Astrocyte (in vitro differentiated cells and primary cell): Measurements from ENCODE around the gene BBX. TPM values are rescaled to one million over a fixed set of nuclear protein-coding genes. Genes with fewer than 3 reads are reported as not detected.

Experiments used
- DNase-seq: peaks from one replicate; pipeline ENCODE4 v3.0.0-alpha.2; 2010; ENCODE audit warnings: low read depth
- FAIRE-seq: peaks from 2 replicates; lab custom pipeline; 2011; peaks lifted over from hg19 to GRCh38; lab: Jason Lieb, UNC
- H2AFZ ChIP-seq: 2 replicates; pipeline ENCODE4 v1.6.0; 2012; ENCODE audit warnings: low read depth, low read length, inconsistent platforms
- H3K27ac ChIP-seq: 2 replicates; pipeline ENCODE4 v1.5.1; 2011; ENCODE audit warnings: low read depth, low read length, inconsistent platforms
- H3K27me3 ChIP-seq: 2 replicates; pipeline ENCODE4 v1.6.0; 2011; ENCODE audit warnings: low read length, inconsistent platforms; ENCODE audit not compliant: insufficient read depth
- H3K36me3 ChIP-seq: 2 replicates; pipeline ENCODE4 v1.5.1; 2011; ENCODE audit warnings: low read length, inconsistent platforms; ENCODE audit not compliant: insufficient read depth
- H3K4me1 ChIP-seq: 2 replicates; pipeline ENCODE4 v1.5.1; 2011; ENCODE audit warnings: low read length, inconsistent platforms; ENCODE audit not compliant: insufficient read depth
- H3K4me2 ChIP-seq: 2 replicates; pipeline ENCODE4 v1.6.0; 2012; ENCODE audit warnings: low read length, inconsistent platforms
- H3K4me3 ChIP-seq: 2 replicates; pipeline ENCODE4 v1.5.1; 2011; ENCODE audit warnings: low read depth, mild to moderate bottlenecking, low read length, inconsistent platforms; ENCODE audit not compliant: insufficient read depth
- H3K79me2 ChIP-seq: 2 replicates; pipeline ENCODE4 v1.6.0; 2012; ENCODE audit warnings: mild to moderate bottlenecking, low read length, inconsistent platforms; ENCODE audit not compliant: insufficient read depth
- H3K9ac ChIP-seq: 2 replicates; pipeline ENCODE4 v1.6.0; 2012; ENCODE audit warnings: mild to moderate bottlenecking, low read length, inconsistent platforms
- H3K9me3 ChIP-seq: 2 replicates; pipeline ENCODE4 v1.5.1; 2012; ENCODE audit warnings: low read depth, mild to moderate bottlenecking, low read length, inconsistent platforms; ENCODE audit not compliant: insufficient read depth
- H4K20me1 ChIP-seq: 2 replicates; pipeline ENCODE4 v1.6.0; 2012; ENCODE audit warnings: low read length, inconsistent platforms; ENCODE audit not compliant: insufficient read depth
- H3K27ac Mint-ChIP-seq: one replicate; pipeline ENCODE4 v1.8.0; 2021; ENCODE audit warnings: mild to moderate bottlenecking, mixed read lengths; ENCODE audit not compliant: unreplicated experiment
- H3K27me3 Mint-ChIP-seq: one replicate; pipeline ENCODE4 v1.8.0; 2021; ENCODE audit warnings: low read depth, mixed read lengths; ENCODE audit not compliant: unreplicated experiment
- H3K36me3 Mint-ChIP-seq: one replicate; pipeline ENCODE4 v1.8.0; 2021; ENCODE audit warnings: low read depth, mixed read lengths; ENCODE audit not compliant: unreplicated experiment
- H3K4me1 Mint-ChIP-seq: one replicate; pipeline ENCODE4 v1.8.0; 2021; ENCODE audit warnings: low read depth, mixed read lengths; ENCODE audit not compliant: unreplicated experiment
- H3K4me3 Mint-ChIP-seq: one replicate; pipeline ENCODE4 v1.8.0; 2021; ENCODE audit warnings: mild to moderate bottlenecking, moderate library complexity, mixed read lengths; ENCODE audit not compliant: unreplicated experiment
- H3K9me3 Mint-ChIP-seq: one replicate; pipeline ENCODE4 v1.8.0; 2021; ENCODE audit warnings: mild to moderate bottlenecking, mixed read lengths; ENCODE audit not compliant: unreplicated experiment
- EZH2 ChIP-seq: IDR thresholded peaks from 2 replicates; pipeline ENCODE4 v1.6.1; 2012; ENCODE audit warnings: mild to moderate bottlenecking, low read length, inconsistent platforms; ENCODE audit not compliant: insufficient read depth
- total RNA-seq: library from RNA; stranded (reverse); gene quantifications from 2 replicates; pipeline ENCODE4 v1.2.1, GENCODE V29; 2021
- TF ChIP-seq, protein P1 (sequence below): IDR thresholded peaks from 2 replicates; pipeline ENCODE4 v1.5.1; 2011; ENCODE audit warnings: low read depth, mild to moderate bottlenecking, inconsistent platforms, low read length, moderate library complexity; ENCODE audit not compliant: insufficient read depth

BBX gene
- total RNA-seq, 1 donor from 2014 or later: 91.6 TPM

DNA sequence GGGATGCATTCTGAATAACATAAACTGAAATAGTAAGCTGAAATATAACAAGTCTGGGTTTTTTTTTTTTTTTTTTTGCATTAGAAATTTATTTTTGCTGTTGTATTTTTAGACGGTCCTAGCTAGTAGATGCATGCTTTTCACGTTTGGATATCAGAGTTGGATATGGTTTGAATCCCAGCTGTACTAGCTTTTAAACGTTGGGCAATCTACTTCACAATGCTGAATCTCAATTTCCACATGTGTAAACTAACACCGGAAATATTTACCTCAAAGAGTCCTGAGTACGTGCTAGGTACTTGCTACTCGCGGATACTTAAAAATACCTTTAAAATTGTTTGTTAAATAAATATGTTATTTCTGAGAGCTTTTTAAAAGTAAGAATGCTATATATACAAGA, 139.8 kb downstream of the BBX start:
- no peaks in the 10 kb centered on the region for H3K79me2 ChIP-seq
- Mint-ChIP-seq H3K4me1 (peaks cover 23% of the 10 kb centered on the region), H3K36me3 (no peaks in the 10 kb centered on the region), H3K27me3 (no peaks in the 10 kb centered on the region), H3K9me3 (no peaks in the 10 kb centered on the region), H3K4me3 (no peak overlapping the region), H3K27ac (peak overlapping the region; percentile 48)
- H3K4me3 ChIP-seq: no peak overlapping the region
- peak overlapping the region; percentile 68 for H3K9ac ChIP-seq
- peak overlapping the region; percentile 77 for H3K4me2 ChIP-seq
- no peak for DNase-seq
- no peaks in the 10 kb centered on the region for H3K36me3 ChIP-seq
- H4K20me1 ChIP-seq: peaks cover 2% of the 10 kb centered on the region
- H3K9me3 ChIP-seq: no peaks in the 10 kb centered on the region
- H3K27me3 ChIP-seq: no peaks in the 10 kb centered on the region
- H3K4me1 ChIP-seq: peaks cover 21% of the 10 kb centered on the region
- H2AFZ ChIP-seq: no peak overlapping the region
- peak overlapping the region; percentile 68 for H3K27ac ChIP-seq
- FAIRE-seq: no peak
- no peak for TF ChIP-seq EZH2
- TF ChIP-seq, protein P1, sequence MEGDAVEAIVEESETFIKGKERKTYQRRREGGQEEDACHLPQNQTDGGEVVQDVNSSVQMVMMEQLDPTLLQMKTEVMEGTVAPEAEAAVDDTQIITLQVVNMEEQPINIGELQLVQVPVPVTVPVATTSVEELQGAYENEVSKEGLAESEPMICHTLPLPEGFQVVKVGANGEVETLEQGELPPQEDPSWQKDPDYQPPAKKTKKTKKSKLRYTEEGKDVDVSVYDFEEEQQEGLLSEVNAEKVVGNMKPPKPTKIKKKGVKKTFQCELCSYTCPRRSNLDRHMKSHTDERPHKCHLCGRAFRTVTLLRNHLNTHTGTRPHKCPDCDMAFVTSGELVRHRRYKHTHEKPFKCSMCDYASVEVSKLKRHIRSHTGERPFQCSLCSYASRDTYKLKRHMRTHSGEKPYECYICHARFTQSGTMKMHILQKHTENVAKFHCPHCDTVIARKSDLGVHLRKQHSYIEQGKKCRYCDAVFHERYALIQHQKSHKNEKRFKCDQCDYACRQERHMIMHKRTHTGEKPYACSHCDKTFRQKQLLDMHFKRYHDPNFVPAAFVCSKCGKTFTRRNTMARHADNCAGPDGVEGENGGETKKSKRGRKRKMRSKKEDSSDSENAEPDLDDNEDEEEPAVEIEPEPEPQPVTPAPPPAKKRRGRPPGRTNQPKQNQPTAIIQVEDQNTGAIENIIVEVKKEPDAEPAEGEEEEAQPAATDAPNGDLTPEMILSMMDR: no peak

DNA sequence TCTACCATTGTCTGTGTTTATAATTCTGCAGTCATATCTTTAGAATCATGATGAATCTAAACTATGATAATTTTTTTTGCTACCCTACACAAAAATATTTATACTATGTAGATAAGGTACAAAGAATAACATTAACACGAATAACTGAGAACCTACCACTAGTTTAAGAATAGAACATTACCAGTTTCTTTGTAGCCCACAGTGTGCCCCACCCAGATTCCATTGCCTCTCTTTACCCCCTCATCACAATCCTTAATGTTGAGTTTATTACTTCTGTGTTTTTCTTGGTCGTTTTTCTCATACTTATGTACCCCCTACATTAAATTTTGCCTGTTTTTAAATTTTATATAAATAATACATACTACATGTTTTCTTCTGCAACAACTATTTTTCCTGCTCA, 140.5 kb downstream of the BBX start:
- Histone ChIP-seq H3K27ac (peak overlapping the region; percentile 47), H3K9ac (peak overlapping the region; percentile 1), H3K4me1 (peaks cover 23% of the 10 kb centered on the region), H3K4me2 (peak overlapping the region; percentile 7), H3K27me3 (no peaks in the 10 kb centered on the region), H3K9me3 (no peaks in the 10 kb centered on the region), H2AFZ (no peak overlapping the region), H3K79me2 (no peaks in the 10 kb centered on the region), H3K4me3 (no peak overlapping the region), H3K36me3 (no peaks in the 10 kb centered on the region), H4K20me1 (no peaks in the 10 kb centered on the region)
- peak; percentile 64 for DNase-seq
- no peaks in the 10 kb centered on the region for H3K27me3 Mint-ChIP-seq
- no peak for TF ChIP-seq EZH2
- TF ChIP-seq, protein P1: no peak
- H3K27ac Mint-ChIP-seq: no peak overlapping the region
- H3K4me1 Mint-ChIP-seq: peaks cover 23% of the 10 kb centered on the region
- H3K4me3 Mint-ChIP-seq: no peak overlapping the region
- no peaks in the 10 kb centered on the region for H3K9me3 Mint-ChIP-seq
- no peak for FAIRE-seq
- no peaks in the 10 kb centered on the region for H3K36me3 Mint-ChIP-seq

DNA sequence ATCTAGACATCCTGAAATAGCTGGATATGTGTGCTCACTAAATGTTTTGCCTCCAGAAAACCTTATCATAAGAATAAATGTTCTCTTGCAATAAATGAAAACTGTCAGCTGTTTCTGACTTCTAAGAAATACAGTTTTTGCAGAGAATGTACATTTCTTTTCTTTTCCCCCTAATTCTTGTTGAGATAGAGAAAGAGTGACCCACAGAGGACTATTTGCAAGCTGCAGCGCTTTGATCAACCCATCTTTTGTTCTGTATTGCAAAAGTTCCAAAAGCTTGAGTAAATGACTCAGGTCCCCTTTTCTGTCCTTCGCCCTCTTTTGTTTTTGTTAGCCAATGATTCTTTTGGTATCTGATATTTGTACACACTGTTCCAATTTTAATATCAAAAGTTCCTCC, 141.9 kb downstream of the BBX start:
- FAIRE-seq: no peak
- Histone ChIP-seq H3K27me3 (no peaks in the 10 kb centered on the region), H3K27ac (peak overlapping the region; percentile 1), H3K36me3 (no peaks in the 10 kb centered on the region), H2AFZ (no peak overlapping the region), H3K9me3 (no peaks in the 10 kb centered on the region), H3K4me2 (no peak overlapping the region), H3K4me3 (no peak overlapping the region), H3K79me2 (no peaks in the 10 kb centered on the region), H3K9ac (peak overlapping the region; percentile 1), H3K4me1 (peaks cover 28% of the 10 kb centered on the region), H4K20me1 (no peaks in the 10 kb centered on the region)
- no peak overlapping the region for H3K27ac Mint-ChIP-seq
- no peaks in the 10 kb centered on the region for H3K9me3 Mint-ChIP-seq
- TF ChIP-seq, protein P1: peak; percentile 14
- TF ChIP-seq EZH2: no peak
- H3K27me3 Mint-ChIP-seq: no peaks in the 10 kb centered on the region
- H3K4me3 Mint-ChIP-seq: no peak overlapping the region
- peaks cover 26% of the 10 kb centered on the region for H3K4me1 Mint-ChIP-seq
- H3K36me3 Mint-ChIP-seq: no peaks in the 10 kb centered on the region
- no peak for DNase-seq
